SU-DHL-6 (cell line): ENCODE measurements around the gene RFLNA.

Experiments
- CTCF ChIP-seq: fragments of 200-600 bp; sonication (generic); IDR thresholded peaks from one replicate; pipeline ENCODE4 v1.5.1; 2017; ENCODE audit warnings: antibody characterized with exemption, mild to moderate bottlenecking, low read length, moderate library complexity; ENCODE audit not compliant: insufficient read depth, poor library complexity, severe bottlenecking
- EZH2phosphoT487 ChIP-seq: fragments of 200-600 bp; sonication (generic), shearing (Covaris generic); conservative IDR thresholded peaks from 2 replicates; pipeline ENCODE4 v1.6.1; 2018; ENCODE audit warnings: mild to moderate bottlenecking, antibody characterized with exemption, low read length, moderate library complexity, mixed read lengths

- TF ChIP-seq CTCF (no peak), EZH2phosphoT487 (no peak)
Measured at GRCh38 chr12:124248941-124249825, 45.7 kb upstream of the RFLNA start.
